Testis (tissue), 2 donors: ENCODE results near the gene HTR1A.

Experiments used
- POLR2A ChIP-seq: fragments of 450-650 bp; IDR thresholded peaks from one replicate; pipeline ENCODE4 v1.6.1; 2017; ENCODE audit warnings: antibody characterized with exemption, mild to moderate bottlenecking, moderate library complexity
- TF ChIP-seq, protein P1 (sequence below), 3 experiments: fragments of 450-650 bp in 2 of 3; fragments of 200-600 bp in 1 of 3; sonication (generic) in 1 of 3; IDR thresholded peaks; one replicate each; pipeline ENCODE4 v1.5.1; 2016 to 2019; ENCODE audit warnings: antibody characterized with exemption in 3 of 3, mild to moderate bottlenecking in 2 of 3, moderate library complexity in 1 of 3

- no peak for TF ChIP-seq POLR2A
- TF ChIP-seq, protein P1, sequence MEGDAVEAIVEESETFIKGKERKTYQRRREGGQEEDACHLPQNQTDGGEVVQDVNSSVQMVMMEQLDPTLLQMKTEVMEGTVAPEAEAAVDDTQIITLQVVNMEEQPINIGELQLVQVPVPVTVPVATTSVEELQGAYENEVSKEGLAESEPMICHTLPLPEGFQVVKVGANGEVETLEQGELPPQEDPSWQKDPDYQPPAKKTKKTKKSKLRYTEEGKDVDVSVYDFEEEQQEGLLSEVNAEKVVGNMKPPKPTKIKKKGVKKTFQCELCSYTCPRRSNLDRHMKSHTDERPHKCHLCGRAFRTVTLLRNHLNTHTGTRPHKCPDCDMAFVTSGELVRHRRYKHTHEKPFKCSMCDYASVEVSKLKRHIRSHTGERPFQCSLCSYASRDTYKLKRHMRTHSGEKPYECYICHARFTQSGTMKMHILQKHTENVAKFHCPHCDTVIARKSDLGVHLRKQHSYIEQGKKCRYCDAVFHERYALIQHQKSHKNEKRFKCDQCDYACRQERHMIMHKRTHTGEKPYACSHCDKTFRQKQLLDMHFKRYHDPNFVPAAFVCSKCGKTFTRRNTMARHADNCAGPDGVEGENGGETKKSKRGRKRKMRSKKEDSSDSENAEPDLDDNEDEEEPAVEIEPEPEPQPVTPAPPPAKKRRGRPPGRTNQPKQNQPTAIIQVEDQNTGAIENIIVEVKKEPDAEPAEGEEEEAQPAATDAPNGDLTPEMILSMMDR (IDR thresholded peaks at IDR 0.05) = no peak
Observed at GRCh38 chr5:63957617-63958016, 4.6 kb downstream of the HTR1A start.
